OCI-LY3 (cell line): ENCODE results near the gene VIT.

ENCODE experiments used
- H2AFZ ChIP-seq: fragments of 200-600, 300-600 bp; shearing (Covaris generic); 2 replicates; pipeline ENCODE4 v1.6.0; 2014; ENCODE audit warnings: antibody characterized with exemption, low read depth, low read length
- H3K27ac ChIP-seq: fragments of 200-600, 300-600 bp; sonication (generic); 2 replicates; pipeline ENCODE4 v1.5.1; 2014; ENCODE audit warnings: mild to moderate bottlenecking, low read length, moderate library complexity, mixed read lengths
- H3K27me3 ChIP-seq: fragments of 200-600, 300-600 bp; sonication (generic); 2 replicates; pipeline ENCODE4 v1.6.1; 2014; ENCODE audit warnings: low read depth, low read length, mixed read lengths
- H3K36me3 ChIP-seq: fragments of 200-600, 300-600 bp; sonication (generic); replicated peaks from 2 replicates; pipeline ENCODE3; 2014; ENCODE audit warnings: low read depth, low read length, mixed read lengths
- H3K4me1 ChIP-seq: fragments of 300-600, 200-600 bp; sonication (generic); 2 replicates; pipeline ENCODE4 v1.6.1; 2014; ENCODE audit warnings: low read length, mixed read lengths
- H3K4me2 ChIP-seq: fragments of 200-600, 300-600 bp; sonication (generic); 2 replicates; pipeline ENCODE4 v1.6.1; 2014; ENCODE audit warnings: low read length, mixed read lengths
- H3K4me3 ChIP-seq: fragments of 300-600, 200-600 bp; sonication (generic); 2 replicates; pipeline ENCODE4 v1.5.1; 2014; ENCODE audit warnings: antibody characterized with exemption, mild to moderate bottlenecking, low read length, moderate library complexity
- H3K79me2 ChIP-seq: fragments of 300-600, 200-600 bp; shearing (Covaris generic); 2 replicates; pipeline ENCODE4 v1.6.1; 2014; ENCODE audit warnings: mild to moderate bottlenecking, low read length, mixed read lengths
- H3K9ac ChIP-seq: fragments of 300-600, 200-600 bp; shearing (Covaris generic); 2 replicates; pipeline ENCODE4 v1.6.0; 2014; ENCODE audit warnings: mild to moderate bottlenecking, low read length, moderate library complexity
- H3K9me3 ChIP-seq: fragments of 200-600, 300-600 bp; shearing (Covaris generic); 2 replicates; pipeline ENCODE4 v1.6.1; 2014; ENCODE audit warnings: low read length, mixed read lengths; ENCODE audit not compliant: insufficient read depth
- H4K20me1 ChIP-seq: fragments of 200-600, 300-600 bp; sonication (generic); 2 replicates; pipeline ENCODE4 v1.6.1; 2016; ENCODE audit warnings: low read length, mixed read lengths; ENCODE audit not compliant: insufficient read depth
- EZH2phosphoT487 ChIP-seq: fragments of 200-600 bp; shearing (Covaris generic); IDR thresholded peaks from 2 replicates; pipeline ENCODE4 v1.6.1; 2018; ENCODE audit warnings: antibody characterized with exemption, mixed run types, low read depth
- TF ChIP-seq, protein P1 (sequence below): fragments of 200-600, 300-600 bp; sonication (generic); IDR thresholded peaks from 2 replicates; pipeline ENCODE4 v1.5.1; 2014; ENCODE audit warnings: antibody characterized with exemption, low read length, low read depth

Gene VIT

DNA sequence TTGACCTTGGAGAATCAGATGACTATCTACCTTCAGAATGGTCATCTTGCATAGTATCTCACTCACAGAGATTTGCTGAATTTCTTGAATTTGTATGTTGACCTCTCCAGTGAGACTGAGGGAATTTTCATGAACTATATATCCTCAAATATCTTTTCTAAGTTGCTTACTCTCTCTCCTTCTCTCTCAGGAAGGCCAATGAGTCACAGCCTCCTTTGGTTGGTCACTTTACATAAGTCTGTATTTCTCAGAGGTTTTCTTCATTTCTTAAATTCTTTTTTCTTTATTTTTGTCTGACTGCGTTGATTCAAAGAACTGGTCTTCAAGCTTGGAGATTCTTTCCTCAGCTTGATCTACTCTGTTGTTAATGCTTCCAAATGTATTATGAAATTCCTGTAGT lies 51.7 kb downstream of the VIT start:
- Histone ChIP-seq H2AFZ (no peak overlapping the region), H3K27me3 (peaks cover 15% of the 10 kb centered on the region), H3K4me1 (no peaks in the 10 kb centered on the region), H3K4me3 (no peak overlapping the region), H3K9me3 (no peaks in the 10 kb centered on the region), H3K27ac (no peak overlapping the region), H3K79me2 (no peaks in the 10 kb centered on the region), H3K9ac (no peak overlapping the region), H3K36me3 (no peaks in the 10 kb centered on the region), H3K4me2 (no peak overlapping the region), H4K20me1 (no peaks in the 10 kb centered on the region)
- TF ChIP-seq, protein P1, sequence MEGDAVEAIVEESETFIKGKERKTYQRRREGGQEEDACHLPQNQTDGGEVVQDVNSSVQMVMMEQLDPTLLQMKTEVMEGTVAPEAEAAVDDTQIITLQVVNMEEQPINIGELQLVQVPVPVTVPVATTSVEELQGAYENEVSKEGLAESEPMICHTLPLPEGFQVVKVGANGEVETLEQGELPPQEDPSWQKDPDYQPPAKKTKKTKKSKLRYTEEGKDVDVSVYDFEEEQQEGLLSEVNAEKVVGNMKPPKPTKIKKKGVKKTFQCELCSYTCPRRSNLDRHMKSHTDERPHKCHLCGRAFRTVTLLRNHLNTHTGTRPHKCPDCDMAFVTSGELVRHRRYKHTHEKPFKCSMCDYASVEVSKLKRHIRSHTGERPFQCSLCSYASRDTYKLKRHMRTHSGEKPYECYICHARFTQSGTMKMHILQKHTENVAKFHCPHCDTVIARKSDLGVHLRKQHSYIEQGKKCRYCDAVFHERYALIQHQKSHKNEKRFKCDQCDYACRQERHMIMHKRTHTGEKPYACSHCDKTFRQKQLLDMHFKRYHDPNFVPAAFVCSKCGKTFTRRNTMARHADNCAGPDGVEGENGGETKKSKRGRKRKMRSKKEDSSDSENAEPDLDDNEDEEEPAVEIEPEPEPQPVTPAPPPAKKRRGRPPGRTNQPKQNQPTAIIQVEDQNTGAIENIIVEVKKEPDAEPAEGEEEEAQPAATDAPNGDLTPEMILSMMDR = no peak
- TF ChIP-seq EZH2phosphoT487 = no peak

DNA sequence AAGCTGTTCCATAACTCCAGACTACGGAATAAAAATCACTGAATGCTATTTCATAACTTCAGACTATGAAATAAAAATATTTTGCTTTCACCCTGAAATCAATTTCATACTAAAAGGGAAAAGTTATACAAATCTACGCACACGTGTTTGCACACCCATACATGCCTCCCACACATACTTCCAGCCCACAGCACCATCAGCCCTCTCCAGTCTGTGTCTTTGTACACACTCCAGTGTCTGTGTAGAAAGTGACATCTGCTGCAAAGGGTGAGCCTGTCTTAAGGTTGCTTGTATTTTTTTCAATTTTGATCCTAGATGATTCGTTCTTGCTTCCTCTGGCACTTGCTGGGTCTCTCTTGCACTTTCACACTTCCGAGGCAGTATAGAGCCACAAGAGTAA lies 53.6 kb downstream of the VIT start:
- no peaks in the 10 kb centered on the region for H3K4me1 ChIP-seq
- H4K20me1 ChIP-seq = no peaks in the 10 kb centered on the region
- H3K9ac ChIP-seq = no peak overlapping the region
- no peaks in the 10 kb centered on the region for H3K9me3 ChIP-seq
- no peak overlapping the region for H3K27ac ChIP-seq
- no peak overlapping the region for H3K4me3 ChIP-seq
- H3K4me2 ChIP-seq = no peak overlapping the region
- no peak overlapping the region for H2AFZ ChIP-seq
- H3K79me2 ChIP-seq = no peaks in the 10 kb centered on the region
- peaks cover 14% of the 10 kb centered on the region for H3K27me3 ChIP-seq
- no peaks in the 10 kb centered on the region for H3K36me3 ChIP-seq
- TF ChIP-seq EZH2phosphoT487 = no peak
- TF ChIP-seq, protein P1 = no peak

DNA sequence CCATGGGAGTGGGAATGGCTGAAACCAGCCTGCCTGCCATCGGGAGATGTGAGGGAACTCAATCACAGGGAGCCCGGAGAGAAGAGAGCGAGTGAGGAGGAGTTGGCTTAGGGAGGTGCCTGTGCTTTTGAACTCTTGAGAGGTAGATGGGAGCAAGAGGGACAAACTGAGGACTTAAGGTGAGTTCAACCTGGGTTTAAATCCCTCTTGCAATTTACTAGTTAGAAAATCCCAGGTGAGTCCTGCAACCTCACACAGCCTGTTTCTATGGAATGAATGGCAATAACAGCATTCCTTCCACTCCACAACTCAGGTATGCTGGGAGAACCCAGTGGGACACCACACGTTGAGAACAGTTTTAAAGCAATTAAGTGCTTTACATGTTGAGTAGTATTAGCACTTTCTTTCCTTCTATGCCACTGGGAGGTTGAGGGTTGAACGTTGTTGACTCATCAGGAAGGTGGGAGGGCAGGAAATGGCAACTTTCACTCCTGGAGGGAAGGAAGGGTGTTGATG lies 57.3 kb downstream of the VIT start:
- Histone ChIP-seq H3K36me3 (no peaks in the 10 kb centered on the region), H3K9ac (no peak overlapping the region), H3K79me2 (no peaks in the 10 kb centered on the region), H3K27ac (no peak overlapping the region), H2AFZ (no peak overlapping the region), H3K27me3 (peaks cover 4% of the 10 kb centered on the region), H3K4me1 (no peaks in the 10 kb centered on the region), H4K20me1 (no peaks in the 10 kb centered on the region), H3K4me3 (no peak overlapping the region), H3K9me3 (no peaks in the 10 kb centered on the region), H3K4me2 (no peak overlapping the region)
- TF ChIP-seq, protein P1 = no peak
- no peak for TF ChIP-seq EZH2phosphoT487

DNA sequence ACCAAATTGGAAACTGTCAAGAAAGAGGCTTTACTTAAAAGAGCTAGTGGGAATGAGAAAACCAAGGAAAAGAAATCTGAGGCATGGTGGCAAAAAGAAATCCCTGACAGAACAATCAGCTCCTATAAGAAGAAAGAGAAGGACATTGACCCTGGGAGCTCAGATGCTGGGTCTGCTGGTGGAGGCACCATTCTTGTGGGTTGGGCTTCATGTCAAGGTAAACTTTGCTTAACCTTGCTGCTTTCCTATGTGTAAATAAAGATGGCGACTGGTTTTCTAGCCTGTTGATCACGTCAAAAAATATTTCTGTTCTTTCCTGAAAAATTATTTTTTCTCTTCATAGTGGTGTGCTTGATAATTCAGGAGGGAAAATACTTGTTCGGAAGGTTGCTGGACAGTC lies 58.1 kb downstream of the VIT start:
- no peak overlapping the region for H3K9ac ChIP-seq
- H2AFZ ChIP-seq = no peak overlapping the region
- H3K4me2 ChIP-seq = no peak overlapping the region
- TF ChIP-seq EZH2phosphoT487 = no peak
- TF ChIP-seq, protein P1 = no peak
- H3K79me2 ChIP-seq = no peaks in the 10 kb centered on the region
- no peaks in the 10 kb centered on the region for H3K9me3 ChIP-seq
- no peaks in the 10 kb centered on the region for H3K4me1 ChIP-seq
- peaks cover 4% of the 10 kb centered on the region for H3K27me3 ChIP-seq
- no peaks in the 10 kb centered on the region for H4K20me1 ChIP-seq
- no peak overlapping the region for H3K4me3 ChIP-seq
- no peak overlapping the region for H3K27ac ChIP-seq
- H3K36me3 ChIP-seq = no peaks in the 10 kb centered on the region
